ENCODE measurements around the gene MTA2. TPM values are rescaled to one million over a fixed set of nuclear protein-coding genes. Genes with fewer than 3 reads are reported as not detected.

The MTA2 gene
- total RNA-seq, 5 donors from 2014 or later (not counting 1 experiment from before 2014, with no cell fraction given): 151 to 185 (median 184) TPM

DNA sequence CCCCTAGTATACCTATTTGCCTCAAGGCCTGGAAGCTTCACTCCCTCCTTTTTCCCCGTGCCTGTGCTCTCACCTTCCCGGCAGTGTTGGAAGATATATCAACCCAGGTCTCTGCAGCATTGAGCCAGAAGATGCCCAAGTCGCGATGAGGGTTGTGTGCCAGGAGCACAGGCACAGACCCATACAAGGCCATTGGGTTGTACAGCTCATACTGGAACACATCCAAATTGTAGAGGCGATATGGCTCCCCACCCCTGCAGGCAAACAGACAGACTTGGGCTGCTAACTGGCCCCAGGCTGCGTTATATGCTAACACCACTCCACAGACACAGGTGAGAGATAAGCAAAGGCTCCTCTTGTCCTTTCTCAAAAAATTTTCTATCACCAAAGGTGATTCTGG lies 30.8 kb upstream of the MTA2 start:
- peaks cover 30 to 88% of the 10 kb centered on the region in 2 donors for H3K36me3 ChIP-seq (ENCODE audit: control insufficient read depth in 2 of 2, extremely low read depth in 1 of 2, insufficient read depth in 1 of 2, low read length in 1 of 2)
- ChIA-PET POLR2A (interaction anchor here in 1 of 2 donors (0.6 to 0.7 kb wide), 2 partner anchors 15 to 23 kb away, joined by 4 to 5 read pairs; no protein-coding TSS in a partner anchor), CTCF (no interaction called here)
- no peak for ATAC-seq (replicated peaks in 1 of 4)
- H3K4me1 ChIP-seq (ENCODE audit: control insufficient read depth in 1 of 2, extremely low read depth in 1 of 2, insufficient read depth in 2 of 2, low read length in 2 of 2): peaks cover 4 to 17% of the 10 kb centered on the region in 2 experiments
- H3K27ac Mint-ChIP-seq: peak overlapping the region; percentile 28 to 31
- H3K27ac ChIP-seq (ENCODE audit: low read length): no peak overlapping the region
- no peak for DNase-seq
- no peaks in the 10 kb centered on the region for H3K9me3 Mint-ChIP-seq
- no peaks in the 10 kb centered on the region for H3K27me3 ChIP-seq (replicated peaks in 1 of 2; ENCODE audit: control insufficient read depth in 2 of 2, extremely low read depth in 1 of 2, insufficient read depth in 2 of 2, low read length in 1 of 2)
- no peak overlapping the region for H3K4me3 ChIP-seq (ENCODE audit: control insufficient read depth in 1 of 2, extremely low read depth in 1 of 2, low read length in 1 of 2)
- 100% methylated on average over 6 of the region's 6 CpGs for WGBS (ENCODE audit: insufficient coverage)
- no peaks in the 10 kb centered on the region for H3K9me3 ChIP-seq
- peaks cover 20 to 37% (median 24%) of the 10 kb centered on the region in 3 donors for H3K4me1 Mint-ChIP-seq
- H3K36me3 Mint-ChIP-seq: peaks cover 67% of the 10 kb centered on the region
- no peaks in the 10 kb centered on the region for H3K27me3 Mint-ChIP-seq
- H3K4me3 Mint-ChIP-seq: no peak overlapping the region

- Mint-ChIP-seq H3K27me3 (no peaks in the 10 kb centered on the region), H3K4me1 (peaks cover under 1 to 15% (median 1%) of the 10 kb centered on the region in 3 donors), H3K27ac (peak overlapping the region in 1 of 2 donors; percentile 48), H3K9me3 (no peaks in the 10 kb centered on the region), H3K4me3 (no peak overlapping the region), H3K36me3 (peaks cover 52% of the 10 kb centered on the region)
- H3K27ac ChIP-seq (ENCODE audit: low read length): no peak overlapping the region
- WGBS (ENCODE audit: insufficient coverage): 85% methylated on average over 1 of the region's 3 CpGs
- no peaks in the 10 kb centered on the region for H3K9me3 ChIP-seq
- H3K4me3 ChIP-seq (ENCODE audit: control insufficient read depth in 1 of 2, extremely low read depth in 1 of 2, low read length in 1 of 2): no peak overlapping the region
- ChIA-PET CTCF (no interaction called here), POLR2A (interaction anchor here in 1 of 2 donors (0.6 kb wide), 1 partner anchor 313 kb away, joined by 3 read pairs; no protein-coding TSS in a partner anchor)
- H3K36me3 ChIP-seq (ENCODE audit: control insufficient read depth in 2 of 2, extremely low read depth in 1 of 2, insufficient read depth in 1 of 2, low read length in 1 of 2): peaks cover 24 to 73% of the 10 kb centered on the region in 2 donors
- H3K4me1 ChIP-seq (ENCODE audit: control insufficient read depth in 1 of 2, extremely low read depth in 1 of 2, insufficient read depth in 2 of 2, low read length in 2 of 2): no peaks in the 10 kb centered on the region
- no peaks in the 10 kb centered on the region for H3K27me3 ChIP-seq (replicated peaks in 1 of 2; ENCODE audit: control insufficient read depth in 2 of 2, extremely low read depth in 1 of 2, insufficient read depth in 2 of 2, low read length in 1 of 2)
- DNase-seq: no peak
- peak in 3 of 4 experiments; percentile 16 to 41 (median 35) for ATAC-seq (replicated peaks in 1 of 4)
These were observed 26.0 kb upstream of the MTA2 start for GRCh38 chr11:62627713-62628112.

DNA sequence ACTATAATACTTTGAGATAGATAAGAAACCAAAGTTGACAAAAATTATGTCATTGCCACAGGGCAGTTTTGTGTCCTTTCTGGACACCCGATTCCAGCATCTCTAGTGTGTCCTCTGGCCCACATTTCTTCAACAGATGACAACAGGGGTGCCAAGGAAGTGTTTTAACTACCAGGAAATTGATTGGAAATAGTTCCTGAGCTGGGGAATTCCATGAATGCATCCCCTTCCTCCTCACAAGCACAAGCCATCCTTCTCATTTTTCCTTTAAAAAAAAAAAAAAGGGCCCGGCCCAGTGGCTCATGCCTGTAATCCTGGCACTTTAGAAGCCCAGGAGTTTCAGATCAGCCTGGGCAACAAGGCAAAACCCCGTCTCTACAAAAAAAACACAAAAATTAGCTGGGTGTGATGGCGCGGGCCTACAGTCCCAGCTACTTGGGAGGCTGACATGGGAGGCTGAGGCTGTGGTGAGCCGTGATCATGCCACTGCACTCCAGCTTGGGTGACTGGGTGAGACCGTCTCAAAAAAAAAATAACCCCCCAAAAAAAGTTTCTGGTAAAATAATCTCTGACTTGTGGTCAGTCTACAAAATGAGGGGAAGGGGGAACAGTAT lies 20.9 kb upstream of the MTA2 start:
- peaks cover 18 to 27% (median 24%) of the 10 kb centered on the region in 3 donors for H3K4me1 Mint-ChIP-seq
- Histone ChIP-seq H3K27me3 (replicated peaks in 1 of 2; ENCODE audit: control insufficient read depth in 2 of 2, extremely low read depth in 1 of 2, insufficient read depth in 2 of 2, low read length in 1 of 2) (no peaks in the 10 kb centered on the region), H3K27ac (ENCODE audit: low read length) (peak overlapping the region; percentile 85), H3K9me3 (no peaks in the 10 kb centered on the region), H3K4me1 (ENCODE audit: control insufficient read depth in 1 of 2, extremely low read depth in 1 of 2, insufficient read depth in 2 of 2, low read length in 2 of 2) (peaks cover 15 to 23% of the 10 kb centered on the region in 2 experiments), H3K4me3 (ENCODE audit: control insufficient read depth in 1 of 2, extremely low read depth in 1 of 2, low read length in 1 of 2) (no peak overlapping the region), H3K36me3 (ENCODE audit: control insufficient read depth in 2 of 2, extremely low read depth in 1 of 2, insufficient read depth in 1 of 2, low read length in 1 of 2) (peaks cover 0 to 24% of the 10 kb centered on the region in 2 donors)
- H3K4me3 Mint-ChIP-seq: peak overlapping the region; percentile 84 to 99 (median 90)
- ATAC-seq (replicated peaks in 1 of 4) (no peak), DNase-seq (peak in 1 of 35 experiments; percentile 29)
- CTCF ChIA-PET: interaction anchor here (0.6 to 2.3 kb wide), 8 partner anchors 9 to 72 kb away, joined by 3 to 11 read pairs (median 4); partner anchors contain the start of genes C11orf98 (in 1 of the 2), CSKMT (in 1 of the 2), MTA2 (in 1 of the 2) and ROM1 (in 1 of the 2)
- POLR2A ChIA-PET: interaction anchor here (0.6 to 1.3 kb wide), 10 partner anchors 15 to 132 kb away, joined by 3 to 9 read pairs (median 4); partner anchors contain the start of genes LBHD1 (in 1 of the 2), TUT1 (in 1 of the 2) and UQCC3 (in 1 of the 2)
- WGBS (ENCODE audit: insufficient coverage): no CpG with 5 or more reads among the region's 7 CpGs
- H3K27me3 Mint-ChIP-seq: no peaks in the 10 kb centered on the region
- no peaks in the 10 kb centered on the region for H3K9me3 Mint-ChIP-seq
- H3K27ac Mint-ChIP-seq: peak overlapping the region; percentile 96
- peaks cover 19% of the 10 kb centered on the region for H3K36me3 Mint-ChIP-seq

- Mint-ChIP-seq H3K4me1 (peaks cover 17 to 27% (median 24%) of the 10 kb centered on the region in 3 donors), H3K4me3 (peak within 1 kb of the TSS; percentile 90 to 99 (median 94)), H3K27ac (peak within 1 kb of the TSS; percentile 96 to 97), H3K9me3 (no peaks in the 10 kb centered on the region), H3K27me3 (no peaks in the 10 kb centered on the region), H3K36me3 (peaks cover 14% of the 10 kb centered on the region)
- Histone ChIP-seq H3K36me3 (ENCODE audit: control insufficient read depth in 2 of 2, extremely low read depth in 1 of 2, insufficient read depth in 1 of 2, low read length in 1 of 2) (peaks cover under 1 to 25% of the 10 kb centered on the region in 2 donors), H3K27me3 (replicated peaks in 1 of 2; ENCODE audit: control insufficient read depth in 2 of 2, extremely low read depth in 1 of 2, insufficient read depth in 2 of 2, low read length in 1 of 2) (no peaks in the 10 kb centered on the region), H3K9me3 (no peaks in the 10 kb centered on the region), H3K4me1 (ENCODE audit: control insufficient read depth in 1 of 2, extremely low read depth in 1 of 2, insufficient read depth in 2 of 2, low read length in 2 of 2) (peaks cover 15 to 27% of the 10 kb centered on the region in 2 experiments), H3K4me3 (ENCODE audit: control insufficient read depth in 1 of 2, extremely low read depth in 1 of 2, low read length in 1 of 2) (peak within 1 kb of the TSS; percentile 83 to 95), H3K27ac (ENCODE audit: low read length) (peak within 1 kb of the TSS; percentile 85)
- ATAC-seq (replicated peaks in 1 of 4) (peak; percentile 79 to 84 (median 82)), DNase-seq (peak; percentile 89 to 99 (median 95))
- under 1% methylated on average over 76 of the region's 77 CpGs for WGBS (ENCODE audit: insufficient coverage)
- ChIA-PET POLR2A (interaction anchor here (0.6 to 1.5 kb wide), 14 partner anchors 17 to 1647 kb away, joined by 3 to 9 read pairs (median 5); partner anchors contain the start of genes C11orf98 (in 1 of the 2), CSKMT (in 1 of the 2), LBHD1 (in 1 of the 2) and TUT1 (in 1 of the 2)), CTCF (interaction anchor here (0.5 to 2.3 kb wide), 10 partner anchors 9 to 233 kb away, joined by 3 to 17 read pairs (median 6); partner anchors contain the start of genes C11orf98 (in 1 of the 2), CSKMT (in 1 of the 2), MTA2 (in 1 of the 2) and ROM1 (in 1 of the 2))
These were observed 20.2 kb upstream of the MTA2 start, which contains the start of gene B3GAT3 for GRCh38 chr11:62621567-62622470. Gene B3GAT3 (minus strand): TSS chr11:62621986. CDS start chr11:62621947, 39 bp downstream.

DNA sequence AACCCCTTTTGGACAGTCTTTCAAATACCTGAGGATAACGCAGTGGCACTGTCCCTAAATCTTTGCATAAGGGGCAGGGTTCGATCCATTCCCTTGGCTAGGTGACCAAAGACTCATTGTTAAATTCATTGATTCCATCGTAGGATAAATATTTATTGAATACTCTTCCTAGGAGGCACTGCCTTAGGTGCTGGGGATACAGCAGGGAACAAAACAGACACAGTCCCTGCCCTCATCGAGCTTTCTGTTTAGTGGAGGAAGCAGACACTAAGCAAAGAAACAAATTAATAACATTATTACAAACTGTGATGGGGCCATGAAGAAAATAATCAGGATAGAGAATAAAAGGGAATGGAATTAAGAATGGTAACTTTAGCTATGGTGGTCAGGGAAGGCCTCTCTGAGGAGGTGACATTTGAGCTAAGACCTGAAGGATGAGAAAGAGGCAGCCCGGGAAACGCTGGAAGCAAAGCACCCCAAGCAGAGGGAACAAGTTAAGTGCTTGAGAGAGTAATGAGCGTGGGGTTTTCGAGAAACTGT lies 19.4 kb upstream of the MTA2 start:
- H3K27ac Mint-ChIP-seq: peak overlapping the region; percentile 95 to 97
- H3K9me3 Mint-ChIP-seq: no peaks in the 10 kb centered on the region
- no peaks in the 10 kb centered on the region for H3K9me3 ChIP-seq
- H3K36me3 Mint-ChIP-seq: peaks cover 9% of the 10 kb centered on the region
- H3K27me3 ChIP-seq (replicated peaks in 1 of 2; ENCODE audit: control insufficient read depth in 2 of 2, extremely low read depth in 1 of 2, insufficient read depth in 2 of 2, low read length in 1 of 2): no peaks in the 10 kb centered on the region
- POLR2A ChIA-PET: interaction anchor here (0.7 to 1.5 kb wide), 4 partner anchors 29 to 233 kb away, joined by 6 to 9 read pairs (median 8); partner anchors contain the start of genes C11orf98 (in 1 of the 2), CSKMT (in 1 of the 2) and TUT1 (in 1 of the 2)
- H3K4me1 ChIP-seq (ENCODE audit: control insufficient read depth in 1 of 2, extremely low read depth in 1 of 2, insufficient read depth in 2 of 2, low read length in 2 of 2): peaks cover 15 to 27% of the 10 kb centered on the region in 2 experiments
- DNase-seq (no peak), ATAC-seq (replicated peaks in 1 of 4) (no peak)
- H3K27me3 Mint-ChIP-seq: no peaks in the 10 kb centered on the region
- H3K4me1 Mint-ChIP-seq: peaks cover 17 to 27% (median 24%) of the 10 kb centered on the region in 3 donors
- peak overlapping the region; percentile 83 to 95 for H3K4me3 ChIP-seq (ENCODE audit: control insufficient read depth in 1 of 2, extremely low read depth in 1 of 2, low read length in 1 of 2)
- CTCF ChIA-PET: interaction anchor here in 1 of 2 donors (0.5 to 2.3 kb wide), 8 partner anchors 9 to 198 kb away, joined by 3 to 17 read pairs (median 6); partner anchors contain the start of genes C11orf98, CSKMT and TUT1
- 17% methylated on average over 5 of the region's 8 CpGs for WGBS (ENCODE audit: insufficient coverage)
- H3K36me3 ChIP-seq (ENCODE audit: control insufficient read depth in 2 of 2, extremely low read depth in 1 of 2, insufficient read depth in 1 of 2, low read length in 1 of 2): peaks cover 6 to 25% of the 10 kb centered on the region in 2 donors
- H3K27ac ChIP-seq (ENCODE audit: low read length): peak overlapping the region; percentile 85
- H3K4me3 Mint-ChIP-seq: peak overlapping the region; percentile 90 to 99 (median 94)

Data from T-cell (primary cell).